Lower lobe of right lung (tissue), 2 donors: ENCODE data around the gene TXNIP. TPM values are rescaled to one million over a fixed set of nuclear protein-coding genes. Genes with fewer than 3 reads are reported as not detected.

Experiments used
- ATAC-seq, 2 donors: fragments of 200-7000 bp; cut with Tn5 transposase; one replicate each; pipeline ENCODE4 v1.9.1; 2020 to 2022; ENCODE audit warnings: mild to moderate bottlenecking in 2 of 2, moderate library complexity in 2 of 2
- DNase-seq: peaks from one replicate; pipeline ENCODE4 v3.0.0-alpha.2; 2020
- H3K27ac ChIP-seq: fragments of 200-600 bp; one replicate; pipeline ENCODE4 v1.8.0; 2022
- H3K27me3 ChIP-seq: fragments of 200-600 bp; one replicate; pipeline ENCODE4 v1.8.0; 2022; ENCODE audit warnings: low read depth
- H3K36me3 ChIP-seq: fragments of 200-600 bp; one replicate; pipeline ENCODE4 v1.8.0; 2022; ENCODE audit warnings: mild to moderate bottlenecking
- H3K4me1 ChIP-seq: fragments of 200-600 bp; one replicate; pipeline ENCODE4 v1.8.0; 2022
- H3K4me3 ChIP-seq: fragments of 200-600 bp; one replicate; pipeline ENCODE4 v1.8.0; 2022; ENCODE audit warnings: mild to moderate bottlenecking
- H3K9me3 ChIP-seq: fragments of 200-600 bp; one replicate; pipeline ENCODE4 v1.8.0; 2022
- intact Hi-C: fragments of 100-400 bp; cut with DNase I; formaldehyde crosslinking; loops from one replicate; pipeline ENCODE4 v1.11.0; 2022
- total RNA-seq: library from RNA; stranded (reverse); fragmentation: NEBNext Ultra II Directional; extraction: Animal tissue kit (Norgen Biotek cat#: 25700); gene quantifications from one replicate; pipeline ENCODE4 v1.2.1, GENCODE V29; 2021
- TF ChIP-seq, protein P1 (sequence below): fragments of 200-600 bp; IDR thresholded peaks from one replicate; pipeline ENCODE4 v1.8.0; 2022; ENCODE audit warnings: antibody characterized with exemption, mild to moderate bottlenecking
- donor health status: DM: no; HTN: yes; CAD: no; lungs with severe emphysema.

Gene TXNIP
- total RNA-seq, 1 donor from 2014 or later: 1,554 TPM

- H3K9me3 ChIP-seq: no peaks in the 10 kb centered on the region
- peaks cover 36% of the 10 kb centered on the region for H3K36me3 ChIP-seq
- intact Hi-C loops: no loop called here
- no peak for ATAC-seq
- H3K27ac ChIP-seq: no peak overlapping the region
- H3K27me3 ChIP-seq: no peaks in the 10 kb centered on the region
- no peak for DNase-seq
- no peak overlapping the region for H3K4me3 ChIP-seq
- TF ChIP-seq, protein P1, sequence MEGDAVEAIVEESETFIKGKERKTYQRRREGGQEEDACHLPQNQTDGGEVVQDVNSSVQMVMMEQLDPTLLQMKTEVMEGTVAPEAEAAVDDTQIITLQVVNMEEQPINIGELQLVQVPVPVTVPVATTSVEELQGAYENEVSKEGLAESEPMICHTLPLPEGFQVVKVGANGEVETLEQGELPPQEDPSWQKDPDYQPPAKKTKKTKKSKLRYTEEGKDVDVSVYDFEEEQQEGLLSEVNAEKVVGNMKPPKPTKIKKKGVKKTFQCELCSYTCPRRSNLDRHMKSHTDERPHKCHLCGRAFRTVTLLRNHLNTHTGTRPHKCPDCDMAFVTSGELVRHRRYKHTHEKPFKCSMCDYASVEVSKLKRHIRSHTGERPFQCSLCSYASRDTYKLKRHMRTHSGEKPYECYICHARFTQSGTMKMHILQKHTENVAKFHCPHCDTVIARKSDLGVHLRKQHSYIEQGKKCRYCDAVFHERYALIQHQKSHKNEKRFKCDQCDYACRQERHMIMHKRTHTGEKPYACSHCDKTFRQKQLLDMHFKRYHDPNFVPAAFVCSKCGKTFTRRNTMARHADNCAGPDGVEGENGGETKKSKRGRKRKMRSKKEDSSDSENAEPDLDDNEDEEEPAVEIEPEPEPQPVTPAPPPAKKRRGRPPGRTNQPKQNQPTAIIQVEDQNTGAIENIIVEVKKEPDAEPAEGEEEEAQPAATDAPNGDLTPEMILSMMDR: no peak
- H3K4me1 ChIP-seq: no peaks in the 10 kb centered on the region
These were observed 49.8 kb downstream of the TXNIP start for GRCh38 chr1:145946477-145946986.

- intact Hi-C loops: no loop called here
- TF ChIP-seq, protein P1: no peak
- Histone ChIP-seq H3K9me3 (no peaks in the 10 kb centered on the region), H3K27ac (no peak overlapping the region), H3K27me3 (no peaks in the 10 kb centered on the region), H3K4me1 (no peaks in the 10 kb centered on the region), H3K36me3 (peaks cover 51% of the 10 kb centered on the region), H3K4me3 (no peak overlapping the region)
- no peak for DNase-seq
- ATAC-seq: no peak
These were observed 51.8 kb downstream of the TXNIP start for GRCh38 chr1:145944532-145944931.

DNA sequence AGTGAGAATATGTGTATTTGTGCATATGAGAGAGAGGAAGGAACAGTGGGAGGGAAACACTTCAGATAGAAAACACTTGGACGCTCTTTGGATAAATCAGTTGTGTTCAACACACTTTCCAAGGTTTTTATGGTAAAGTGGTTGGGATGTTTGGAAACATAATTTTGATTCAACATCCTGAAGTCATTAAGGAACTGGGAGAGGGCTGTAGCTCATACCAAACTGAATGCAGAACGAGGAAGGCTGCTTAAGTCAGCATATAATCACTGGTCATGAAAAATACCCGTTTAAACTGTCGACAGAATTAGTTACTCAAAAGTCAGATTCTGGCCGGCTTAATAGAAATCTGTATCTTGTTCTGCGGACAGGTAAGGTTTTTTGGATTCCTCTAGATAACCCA is 53.5 kb downstream of the TXNIP start:
- ATAC-seq (no peak), DNase-seq (no peak)
- peaks cover 61% of the 10 kb centered on the region for H3K36me3 ChIP-seq
- H3K4me1 ChIP-seq: no peaks in the 10 kb centered on the region
- no peaks in the 10 kb centered on the region for H3K9me3 ChIP-seq
- intact Hi-C loops: no loop called here
- TF ChIP-seq, protein P1: no peak
- no peaks in the 10 kb centered on the region for H3K27me3 ChIP-seq
- no peak overlapping the region for H3K4me3 ChIP-seq
- H3K27ac ChIP-seq: no peak overlapping the region

Other genes starting within 250 kb of the TXNIP start
- 14.2 TPM for gene RNF115, start 172.5 kb downstream of the TXNIP start, total RNA-seq
- 26.3 TPM for gene POLR3C, start 172.4 kb downstream of the TXNIP start, total RNA-seq
- gene NUDT17, start 150.9 kb downstream of the TXNIP start, total RNA-seq: 2.5 TPM
- gene PIAS3, start 137.5 kb downstream of the TXNIP start, total RNA-seq: 27.7 TPM
- gene ANKRD35, start 110.7 kb downstream of the TXNIP start, total RNA-seq: 1.5 TPM
- 7.7 TPM for gene ITGA10, start 86.5 kb downstream of the TXNIP start, total RNA-seq
- 28.6 TPM for gene PEX11B, start 77.9 kb downstream of the TXNIP start, total RNA-seq
- gene RBM8A, start 69.1 kb downstream of the TXNIP start, total RNA-seq: 109 TPM
- 30.9 TPM for gene LIX1L, start 38.6 kb downstream of the TXNIP start, total RNA-seq
- 0.41 TPM for gene ANKRD34A, start 32.0 kb downstream of the TXNIP start, total RNA-seq
- gene POLR3GL, start 31.9 kb downstream of the TXNIP start, total RNA-seq: 25.4 TPM
- not detected for gene HJV, start 25.2 kb upstream of the TXNIP start, total RNA-seq
- gene NBPF10, start 148.2 kb upstream of the TXNIP start, total RNA-seq: 3.2 TPM
- 38.2 TPM for gene NOTCH2NLA, start 232.4 kb upstream of the TXNIP start, total RNA-seq